COLO829 (cell line): Measurements from ENCODE around the gene SETBP1.
"Not testable (repeated sequence)": the region's sequence is repeated elsewhere in the genome, so short reads cannot be mapped to it uniquely, and the experiment has no call there.

Experiments
- DNase-seq: peaks from one replicate; pipeline ENCODE4 v3.0.0; 2012; ENCODE audit warnings: low spot score

Gene SETBP1

DNA sequence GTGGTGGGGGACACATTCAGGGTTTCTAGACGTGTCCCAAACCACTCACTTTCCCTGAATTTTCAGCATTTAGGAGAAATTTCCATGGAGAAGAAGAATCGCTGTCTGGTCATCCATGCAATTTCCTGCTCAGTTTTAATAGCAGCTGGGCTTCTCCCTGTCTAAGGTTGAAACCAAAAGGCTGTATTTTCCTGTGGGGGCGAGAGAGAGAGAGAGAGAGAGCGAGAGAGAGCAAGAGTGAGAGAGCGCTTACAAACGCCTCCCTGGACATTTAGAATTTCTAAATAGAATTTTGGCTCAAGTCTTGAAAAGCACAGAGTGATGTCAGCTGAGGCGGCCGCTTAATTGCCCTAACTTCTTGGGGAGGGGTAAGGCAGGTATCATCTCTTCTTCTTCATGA is 110.8 kb downstream of the SETBP1 start:
- no peak for DNase-seq

DNA sequence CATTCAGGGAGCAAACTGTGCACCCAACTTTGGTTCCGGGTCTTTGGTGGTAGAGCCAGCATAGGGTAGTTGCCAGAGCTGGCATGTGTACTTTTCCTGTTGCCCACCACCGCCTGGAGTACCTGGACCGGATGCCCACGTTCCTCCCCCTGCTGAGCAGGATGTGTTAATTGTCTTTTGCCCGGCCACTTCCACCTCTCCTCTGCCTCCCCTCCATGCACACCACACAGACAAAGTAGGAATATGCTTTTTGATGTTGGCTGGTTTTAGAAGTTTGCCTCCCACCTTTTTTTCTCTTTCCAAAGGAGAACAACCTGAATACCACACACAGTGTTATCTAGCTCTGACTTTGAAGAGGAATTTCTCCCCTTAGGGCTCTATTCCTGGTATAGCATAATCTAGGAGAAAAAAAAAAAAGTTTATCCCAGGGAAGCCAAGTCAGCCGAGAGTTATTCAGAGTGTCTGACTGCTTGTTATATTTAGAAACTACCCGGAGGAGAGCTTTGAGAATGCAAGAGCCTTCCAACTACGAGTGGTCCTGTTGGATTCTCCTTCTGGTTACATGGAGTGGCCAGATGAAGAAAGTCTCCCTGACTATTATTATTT is 111.9 kb downstream of the SETBP1 start:
- DNase-seq, result no peak

DNA sequence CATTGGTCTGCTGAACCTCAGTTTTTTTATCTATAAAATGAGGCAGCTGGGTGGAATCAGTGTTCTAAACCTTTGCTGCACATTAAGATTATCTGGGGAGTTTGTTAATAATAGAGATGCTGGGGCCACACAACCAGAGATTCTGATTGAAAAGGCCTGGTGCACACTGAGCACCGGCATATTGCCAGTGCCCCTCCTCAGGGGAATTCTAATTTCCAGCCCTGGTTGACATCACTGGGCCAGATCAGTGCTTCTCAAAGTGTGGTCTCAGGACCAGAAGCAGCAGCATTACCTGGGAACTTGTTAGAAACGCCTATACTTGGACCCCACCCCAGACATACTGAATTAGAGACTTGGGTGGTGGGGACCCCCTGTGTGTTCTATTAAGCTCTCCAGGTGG is 112.5 kb downstream of the SETBP1 start:
- DNase-seq, result no peak

DNA sequence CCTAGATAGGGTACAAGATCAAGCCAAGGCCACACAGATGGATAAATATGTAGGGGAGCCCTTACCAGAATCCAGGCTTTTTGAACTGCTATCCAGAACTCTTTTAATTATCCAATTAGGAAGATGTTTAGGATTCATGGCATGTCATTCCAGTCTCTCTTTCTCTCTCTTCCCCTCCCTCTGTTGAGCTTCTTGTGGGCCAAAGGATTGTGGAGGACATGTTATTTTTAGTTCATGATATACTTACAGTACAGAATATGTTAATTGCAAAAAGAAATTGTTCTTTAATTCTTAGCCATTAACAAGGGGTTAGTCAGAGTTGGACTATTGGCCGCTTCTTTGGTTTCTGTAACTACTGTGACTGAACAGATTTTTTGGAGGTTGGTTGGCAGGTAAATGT is 113.0 kb downstream of the SETBP1 start:
- no peak for DNase-seq

DNA sequence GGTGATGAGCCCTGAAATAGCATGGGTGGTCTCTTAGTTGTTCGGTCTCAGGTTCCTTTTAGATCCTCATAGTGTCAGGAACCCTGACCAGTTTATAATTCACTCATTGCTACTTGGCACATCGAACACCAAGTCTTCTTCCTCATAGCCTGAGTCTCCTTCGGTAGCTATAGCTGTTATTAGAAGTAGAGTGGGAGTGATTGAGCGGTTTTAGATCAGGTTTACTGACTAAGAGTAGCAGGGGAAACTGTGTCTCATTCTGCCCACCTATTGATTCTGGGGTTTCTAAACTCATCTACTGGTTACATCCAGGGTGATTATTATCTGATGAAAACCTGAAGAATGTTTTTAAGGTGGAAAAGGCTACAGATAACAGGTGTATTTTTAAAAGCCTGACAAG is 114.6 kb downstream of the SETBP1 start:
- DNase-seq, result no peak

DNA sequence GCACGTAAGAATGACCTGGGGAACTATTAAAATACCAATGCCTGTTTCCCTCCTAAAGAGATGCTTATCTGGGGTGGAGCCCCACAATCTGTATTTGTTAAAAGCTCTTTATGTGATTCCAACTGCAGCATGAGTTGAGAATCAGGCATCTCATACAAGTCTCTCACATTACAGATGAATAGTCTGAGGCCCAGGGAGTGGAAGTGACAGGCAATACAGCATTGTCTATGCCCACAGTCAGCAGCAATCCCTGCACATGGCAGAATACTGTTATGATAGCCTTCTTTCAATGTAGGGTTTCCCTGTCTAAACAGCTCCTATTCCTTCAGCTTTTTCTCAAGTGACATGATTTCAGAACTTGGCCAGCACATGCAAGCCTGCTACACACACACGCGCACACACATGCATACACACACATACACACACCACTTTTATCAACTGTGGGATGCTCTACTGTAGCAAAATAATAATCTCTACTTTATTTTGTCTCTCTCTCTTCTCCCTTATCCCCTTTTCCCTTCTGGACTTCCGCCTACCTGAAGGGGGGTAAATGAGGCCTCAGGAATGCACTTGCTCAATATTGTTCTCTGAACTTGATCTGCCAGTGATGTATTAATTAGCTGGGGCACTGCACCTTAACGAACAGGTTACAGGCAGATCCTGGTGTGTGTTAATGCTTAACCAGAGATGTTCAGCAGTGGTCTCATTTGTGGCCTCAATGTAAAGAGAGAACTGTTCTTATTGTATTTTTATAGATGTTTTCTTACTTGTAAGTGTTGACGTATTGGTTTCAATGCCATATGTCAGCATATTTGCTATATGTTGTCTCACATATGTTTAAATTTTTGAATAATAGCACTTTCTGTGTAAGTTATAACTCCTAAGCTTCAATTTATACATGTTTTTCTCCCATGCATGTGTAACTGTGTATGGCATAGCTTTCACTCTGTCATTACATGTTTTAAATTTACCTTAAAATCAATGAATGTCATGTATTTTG is 116.0 kb downstream of the SETBP1 start:
- no peak for DNase-seq

DNA sequence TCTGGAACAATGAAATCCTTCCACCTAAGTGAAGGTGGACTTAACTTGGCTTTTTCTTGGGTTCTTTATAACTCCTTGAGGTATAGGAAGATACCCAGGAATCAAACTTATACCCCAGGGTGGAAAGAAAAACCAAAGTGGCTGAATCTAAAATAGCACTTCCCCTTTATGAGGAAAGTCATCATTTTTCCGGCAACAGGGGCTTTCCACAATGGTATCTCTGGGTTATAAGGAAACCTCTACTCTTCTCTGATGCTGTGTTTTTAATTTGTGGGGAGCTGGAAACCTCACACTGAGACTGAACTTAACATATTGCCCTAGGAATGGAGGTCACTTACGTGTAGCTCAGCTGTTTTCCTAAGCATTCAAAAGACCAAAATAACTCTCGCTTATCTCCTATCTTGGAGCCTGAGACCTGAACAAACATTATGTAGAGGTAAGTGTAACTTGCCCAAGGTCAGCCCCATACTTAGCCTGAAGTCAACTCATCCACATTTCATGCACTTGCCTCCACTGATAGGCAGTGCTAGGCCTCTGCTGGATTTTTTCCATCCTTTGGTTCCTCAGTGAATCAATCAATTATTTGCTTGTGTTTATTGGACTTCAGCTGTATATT is 117.9 kb downstream of the SETBP1 start:
- no peak for DNase-seq

DNA sequence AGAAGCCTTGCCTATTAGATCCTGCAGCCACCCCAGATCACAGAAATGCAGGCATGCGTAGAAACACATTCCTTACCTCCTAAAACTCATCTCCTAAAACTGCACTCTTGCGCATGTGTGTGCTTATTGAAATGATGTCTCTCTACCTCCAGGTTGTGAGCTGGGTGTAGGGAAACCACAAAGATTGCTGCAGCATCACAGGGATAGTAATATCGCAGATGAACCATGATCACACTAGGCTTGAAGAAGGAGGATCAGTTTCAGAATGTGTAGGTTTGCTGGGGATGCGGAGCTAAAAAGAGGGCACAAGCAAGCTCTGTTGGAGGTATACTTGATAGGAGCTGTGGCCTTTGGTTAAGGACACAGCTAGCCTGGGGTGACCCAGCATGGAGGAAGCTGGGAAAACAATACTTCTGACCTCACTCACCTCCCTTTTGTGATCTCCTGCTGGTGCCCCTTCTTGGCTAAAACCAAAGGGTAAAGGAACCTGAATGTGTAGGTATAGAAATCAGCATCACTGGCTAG is 118.8 kb downstream of the SETBP1 start:
- no peak for DNase-seq

DNA sequence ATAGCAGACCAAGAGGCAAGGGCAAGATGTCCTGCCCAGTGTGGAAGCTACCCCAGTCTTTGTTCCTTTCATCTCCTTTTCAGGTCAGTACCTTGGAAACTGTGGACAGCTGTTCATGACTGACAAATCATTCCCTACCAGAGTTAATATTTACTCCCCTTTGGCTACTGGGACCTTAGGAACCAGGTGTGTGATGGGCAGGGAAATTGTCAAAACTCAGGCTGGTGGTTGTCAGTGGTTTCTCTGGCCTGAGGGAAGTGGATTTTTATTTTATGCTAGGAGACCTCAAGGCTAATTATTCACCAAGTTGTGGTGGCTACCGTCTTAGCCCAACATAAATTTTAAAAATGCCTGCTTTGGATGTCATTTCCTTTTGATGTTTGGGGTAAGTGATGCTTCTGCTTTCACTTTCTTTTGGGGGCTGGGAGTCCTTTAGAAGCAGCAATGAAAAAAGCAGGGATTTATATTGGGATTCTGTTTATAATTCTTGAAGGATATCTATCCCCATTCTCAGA is 119.3 kb downstream of the SETBP1 start:
- no peak for DNase-seq

DNA sequence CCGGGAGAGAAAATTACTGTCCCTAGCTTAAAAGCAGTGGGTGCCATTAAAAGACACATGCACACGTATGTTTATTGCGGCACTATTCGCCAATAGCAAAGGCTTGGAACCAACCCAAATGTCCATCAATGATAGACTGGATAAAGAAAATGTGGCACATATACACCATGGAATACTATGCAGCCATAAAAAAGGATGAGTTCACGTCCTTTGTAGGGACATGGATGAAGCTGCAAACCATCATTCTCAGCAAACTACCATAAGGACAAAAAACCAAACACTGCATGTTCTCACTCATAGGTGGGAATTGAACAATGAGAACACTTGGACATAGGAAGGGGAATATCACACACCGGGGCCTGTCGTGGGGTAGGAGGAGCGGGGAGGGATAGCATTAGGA is 120.1 kb downstream of the SETBP1 start:
- not testable (repeated sequence) for DNase-seq

DNA sequence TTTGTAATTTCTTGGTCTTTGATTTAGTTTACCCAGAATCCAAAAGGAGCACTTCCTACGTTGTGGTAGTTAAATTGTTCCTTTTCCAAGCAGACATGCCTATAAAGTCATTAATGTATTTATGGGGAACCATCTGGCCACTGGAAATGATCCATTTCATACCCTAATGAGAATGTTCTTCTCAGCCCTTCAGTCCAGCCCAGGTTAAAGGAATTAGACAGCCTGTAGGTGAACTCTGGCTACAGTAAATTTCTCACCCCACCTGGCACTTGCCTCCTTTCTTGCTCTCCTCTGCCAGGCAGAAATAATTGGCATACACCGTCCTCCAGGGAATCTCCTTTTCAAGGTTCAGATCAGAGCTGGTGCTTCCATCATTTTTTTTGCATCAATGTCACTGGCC is 121.1 kb downstream of the SETBP1 start:
- DNase-seq, result no peak

DNA sequence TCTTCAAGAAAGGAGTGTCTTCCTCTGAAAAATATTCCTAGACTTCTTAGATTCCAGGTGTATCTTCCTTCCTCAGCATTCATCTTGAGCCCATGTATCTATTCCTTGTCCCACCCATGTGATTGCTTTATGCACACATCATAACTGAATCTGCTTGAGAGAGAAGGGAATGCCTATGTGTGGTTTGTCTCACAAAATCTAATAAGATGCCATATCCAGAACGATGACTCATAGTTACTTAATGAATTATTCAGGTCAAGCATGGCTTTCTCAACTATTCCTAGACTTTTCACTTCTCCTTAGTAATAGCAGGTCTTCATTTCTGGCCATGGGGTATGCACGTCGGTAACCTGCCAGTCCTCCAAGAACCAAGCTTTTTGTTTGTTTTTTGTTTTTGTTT is 121.8 kb downstream of the SETBP1 start:
- no peak for DNase-seq

DNA sequence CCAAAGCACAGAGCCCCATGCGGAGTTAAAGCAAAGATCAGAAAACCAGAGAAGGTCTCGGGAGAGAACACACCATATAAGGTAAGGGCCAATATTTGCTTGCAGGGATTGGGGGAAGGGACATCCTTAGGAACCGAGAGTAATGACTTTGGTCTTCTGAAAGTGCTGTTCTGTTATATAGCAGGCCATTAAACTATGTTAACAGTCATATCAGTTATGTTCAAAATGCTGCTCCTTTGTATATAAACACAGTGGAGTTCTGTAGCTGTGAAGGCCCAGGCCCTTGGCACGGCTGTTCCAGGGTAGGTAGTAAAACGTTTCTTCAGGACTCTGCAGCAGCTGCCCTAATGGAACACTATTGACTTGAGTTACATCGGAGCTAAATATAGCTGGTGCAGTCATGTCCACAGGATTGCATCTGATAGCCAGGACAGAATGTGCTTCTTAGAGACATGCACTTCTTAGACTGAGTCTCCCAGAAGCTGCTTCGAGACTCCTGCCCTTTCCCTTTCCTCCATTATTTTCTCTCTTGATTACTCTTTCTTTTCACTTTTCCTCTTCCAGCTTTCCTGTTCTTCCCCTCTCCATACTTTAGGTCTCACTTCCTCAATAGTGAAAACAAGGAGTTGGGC is 122.4 kb downstream of the SETBP1 start:
- no peak for DNase-seq

DNA sequence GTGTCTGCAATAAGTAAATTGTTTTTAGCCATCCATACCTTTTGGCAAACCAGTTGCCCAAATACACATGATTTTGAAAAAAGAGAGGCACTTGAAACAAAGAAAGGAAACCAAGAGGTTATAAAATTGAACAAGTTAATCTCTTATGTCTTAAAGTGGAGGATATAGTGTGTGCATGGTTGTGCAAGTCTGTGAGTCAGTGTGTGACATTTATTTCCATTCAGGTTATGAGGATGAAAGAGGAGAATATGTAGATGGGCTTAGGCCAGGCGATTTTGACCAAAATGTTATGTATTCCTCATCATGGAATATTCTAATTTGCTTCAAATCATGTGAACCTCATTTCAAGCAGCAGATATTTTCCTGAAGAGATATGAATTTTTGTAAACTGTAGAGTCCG is 123.3 kb downstream of the SETBP1 start:
- no peak for DNase-seq

DNA sequence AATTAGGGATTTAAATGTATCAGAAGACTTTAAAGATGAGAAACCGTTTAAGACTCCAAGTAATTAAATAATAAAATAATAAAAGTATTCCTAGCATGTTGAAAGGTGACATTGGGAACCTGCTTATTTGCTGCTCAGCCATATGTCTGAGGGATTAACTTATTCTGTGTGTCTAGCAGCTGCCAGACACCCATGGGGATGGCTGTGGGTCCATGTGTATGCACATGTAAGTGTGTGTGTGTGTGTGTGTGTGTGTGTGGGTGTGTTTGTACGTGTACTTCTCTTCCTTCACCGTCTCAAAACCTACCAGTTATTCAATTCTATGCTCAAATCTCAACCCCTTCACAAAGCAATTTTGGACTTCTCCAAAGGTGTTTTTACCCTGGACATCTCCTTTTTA is 124.5 kb downstream of the SETBP1 start:
- DNase-seq, result no peak

DNA sequence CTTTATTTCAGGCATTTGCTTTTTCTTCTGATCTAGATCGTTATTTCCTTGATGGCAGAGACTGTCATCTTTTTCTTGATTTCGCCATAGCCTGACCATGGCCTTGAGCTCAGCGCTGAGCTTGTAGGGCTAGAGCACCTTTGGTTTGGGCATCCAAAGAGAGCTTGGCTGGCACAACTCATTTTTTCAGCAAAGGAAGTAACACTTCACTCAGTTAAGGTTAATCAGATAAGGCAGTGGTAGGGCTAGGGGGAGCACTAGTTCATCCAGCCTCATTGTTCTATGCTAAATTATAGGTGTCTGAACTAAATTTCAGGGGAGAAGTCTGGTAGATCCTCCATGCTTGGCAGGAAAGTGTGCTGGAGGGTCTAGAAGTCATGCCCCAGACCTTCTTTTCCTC is 125.0 kb downstream of the SETBP1 start:
- no peak for DNase-seq

DNA sequence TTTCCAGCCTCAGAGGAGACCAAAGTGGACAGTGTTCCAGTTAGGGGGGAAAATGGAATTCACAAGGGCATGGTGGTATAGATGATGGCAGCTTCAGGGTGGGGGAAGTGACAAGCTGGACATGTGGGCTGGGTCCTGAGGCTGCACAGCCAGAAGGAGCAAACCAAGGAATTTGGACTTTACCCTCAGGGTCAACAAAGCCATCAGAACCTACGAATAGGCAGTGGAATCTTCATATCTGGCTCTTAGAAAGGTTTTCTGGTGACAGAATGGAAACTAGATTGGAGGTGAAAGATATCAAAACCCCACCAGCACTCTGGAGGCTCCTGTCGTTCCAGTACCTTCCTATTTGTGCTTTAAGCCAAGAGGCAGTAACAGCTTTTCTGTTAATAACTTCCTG is 127.1 kb downstream of the SETBP1 start:
- DNase-seq, result no peak

DNA sequence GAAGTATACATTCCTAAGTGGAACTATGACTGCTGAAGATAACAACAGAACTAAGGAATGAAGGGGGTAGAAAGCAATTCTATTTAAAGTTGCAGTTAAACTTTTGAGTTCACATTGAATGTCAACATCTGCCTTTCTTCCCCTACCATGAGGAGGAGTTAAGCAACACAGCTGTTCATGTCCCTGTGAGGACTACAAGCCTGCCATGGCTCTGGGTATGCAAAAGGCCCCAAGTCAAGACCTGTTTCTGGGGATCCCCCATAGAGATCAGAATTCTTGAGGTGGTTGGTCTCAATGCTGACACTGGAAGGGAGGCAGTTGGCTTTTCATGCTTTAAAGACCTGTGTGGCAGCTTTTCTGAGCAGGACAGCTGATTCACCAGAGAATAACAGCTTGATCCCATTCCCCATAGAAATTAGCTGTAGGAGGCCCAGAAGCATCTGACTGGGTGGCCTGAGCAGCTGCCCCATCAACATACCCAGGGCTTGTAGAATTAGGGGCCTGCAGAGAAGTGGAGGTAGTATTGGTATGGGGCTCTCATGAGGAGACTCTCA is 131.0 kb downstream of the SETBP1 start:
- DNase-seq, result no peak

DNA sequence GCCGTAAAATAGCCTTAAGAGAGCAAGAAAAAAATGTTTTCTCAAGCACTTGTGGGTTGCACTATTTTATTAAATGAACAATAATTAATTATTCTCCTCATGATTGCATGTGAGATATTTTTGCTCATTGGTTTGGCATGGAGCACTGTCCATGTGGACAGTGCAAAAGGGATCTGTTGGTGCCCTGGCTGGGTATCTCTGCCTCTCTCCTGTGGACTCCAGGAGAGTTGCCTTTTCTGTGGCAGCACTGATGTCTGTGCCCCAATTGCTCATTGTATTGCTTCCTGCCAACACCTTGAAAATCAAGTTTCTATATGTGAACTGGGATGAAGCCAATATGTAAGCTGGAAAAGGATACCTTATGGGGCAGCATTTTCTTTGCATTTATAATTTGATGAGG is 131.7 kb downstream of the SETBP1 start:
- DNase-seq, result no peak

DNA sequence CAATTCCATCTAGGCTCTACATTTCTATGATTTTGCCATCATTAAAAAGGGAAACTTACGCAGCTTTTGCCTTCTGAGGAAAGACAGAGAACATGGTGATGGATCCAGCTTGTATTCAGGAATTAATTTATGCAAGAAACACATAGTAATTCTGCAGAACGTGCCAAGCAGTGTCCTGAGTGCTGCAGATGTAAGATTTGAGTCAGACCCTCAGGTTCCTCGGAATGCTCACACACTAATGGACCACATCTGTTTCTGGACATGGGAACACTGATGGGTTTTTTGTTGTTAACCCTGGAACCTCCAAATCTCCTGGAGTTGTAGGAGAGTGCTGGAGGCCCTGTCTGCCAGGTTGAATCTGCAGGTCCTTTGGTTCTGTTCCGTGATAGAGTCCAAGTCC is 132.9 kb downstream of the SETBP1 start:
- DNase-seq, result no peak

DNA sequence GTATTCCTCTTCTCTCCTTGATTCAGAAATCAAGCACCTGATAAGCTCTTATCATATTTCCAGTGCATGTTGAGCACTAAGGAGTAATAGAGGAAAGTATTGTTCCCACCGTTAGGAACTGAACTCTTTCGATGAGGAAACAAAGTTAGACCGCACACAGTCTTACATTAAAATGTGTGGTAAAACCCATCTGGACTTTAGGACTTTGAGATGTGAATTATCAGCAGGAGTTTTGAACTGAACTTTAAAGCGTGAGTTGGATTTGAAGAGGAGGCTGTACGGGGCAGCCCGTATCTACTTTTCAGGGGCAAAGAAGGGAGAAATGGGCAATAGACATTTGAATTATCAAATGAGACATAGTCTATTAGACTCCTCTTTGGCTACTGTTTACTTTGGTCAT is 134.4 kb downstream of the SETBP1 start:
- DNase-seq, result no peak

DNA sequence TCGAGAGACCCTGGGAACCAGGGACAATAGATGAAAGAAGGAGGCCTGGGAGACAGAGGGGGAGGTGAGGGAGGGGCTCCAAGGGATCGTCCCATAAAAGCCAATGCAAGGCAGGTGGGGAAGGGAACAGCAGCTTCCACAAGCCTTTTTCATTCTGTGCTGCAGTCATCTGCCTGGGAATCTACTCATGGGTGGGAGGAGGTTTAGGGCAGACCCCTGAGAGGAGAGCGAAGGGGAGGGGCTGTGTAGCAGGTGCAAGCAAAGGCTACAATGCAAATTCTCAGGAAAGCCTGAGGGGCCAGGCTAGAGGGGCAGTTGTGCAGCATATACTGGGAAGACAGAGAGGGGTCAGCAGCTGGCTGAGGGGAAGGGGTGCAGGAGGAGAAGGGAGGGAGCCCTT is 135.4 kb downstream of the SETBP1 start:
- DNase-seq, result no peak
